ENCODE data around the gene PGC.

PGC gene

GRCh38 chr6:41730531-41731436 is 16.4 kb downstream of the PGC start:
- DNase-seq (ENCODE audit: low spot score) = no peak

- DNase-seq (ENCODE audit: low spot score) = no peak
Measured at GRCh38 chr6:41729624-41730023, 17.6 kb downstream of the PGC start.

- DNase-seq (ENCODE audit: low spot score) = no peak
Measured at GRCh38 chr6:41728954-41729353, 18.2 kb downstream of the PGC start.

GRCh38 chr6:41728073-41728936 is 18.9 kb downstream of the PGC start:
- no peak for DNase-seq (ENCODE audit: low spot score)

- DNase-seq (ENCODE audit: low spot score) = no peak
Measured at GRCh38 chr6:41727705-41728072, 19.5 kb downstream of the PGC start.

- no peak for DNase-seq (ENCODE audit: low spot score)
Measured at GRCh38 chr6:41726876-41727275, 20.3 kb downstream of the PGC start.

GRCh38 chr6:41724586-41725501 is 22.4 kb downstream of the PGC start:
- no peak for DNase-seq (ENCODE audit: low spot score)

GRCh38 chr6:41724228-41724580 is 23.0 kb downstream of the PGC start:
- DNase-seq (ENCODE audit: low spot score) = no peak

- DNase-seq (ENCODE audit: low spot score) = peak; percentile 76
Measured at GRCh38 chr6:41723530-41724227, 23.5 kb downstream of the PGC start.

GRCh38 chr6:41722969-41723529 is 24.1 kb downstream of the PGC start:
- no peak for DNase-seq (ENCODE audit: low spot score)

- DNase-seq (ENCODE audit: low spot score) = no peak
Measured at GRCh38 chr6:41721414-41721813, 25.8 kb downstream of the PGC start.

GRCh38 chr6:41720783-41721182 is 26.4 kb downstream of the PGC start:
- no peak for DNase-seq (ENCODE audit: low spot score)

GRCh38 chr6:41720262-41720620 is 27.0 kb downstream of the PGC start:
- no peak for DNase-seq (ENCODE audit: low spot score)

- DNase-seq (ENCODE audit: low spot score) = no peak
Measured at GRCh38 chr6:41719436-41720261, 27.5 kb downstream of the PGC start.

GRCh38 chr6:41718828-41719227 is 28.4 kb downstream of the PGC start:
- DNase-seq (ENCODE audit: low spot score) = no peak

- no peak for DNase-seq (ENCODE audit: low spot score)
Measured at GRCh38 chr6:41717392-41717736, 29.8 kb downstream of the PGC start.

- DNase-seq (ENCODE audit: low spot score) = no peak
Measured at GRCh38 chr6:41716516-41717391, 30.4 kb downstream of the PGC start.

- DNase-seq (ENCODE audit: low spot score) = no peak
Measured at GRCh38 chr6:41715795-41716515, 31.2 kb downstream of the PGC start.
